RPMI7951 (cell line): ENCODE measurements around the gene ZNF451. TPM values are rescaled to one million over a fixed set of nuclear protein-coding genes. Genes with fewer than 3 reads are reported as not detected.
A peak's percentile ranks its signal among the peaks of the same experiment; 100 is the strongest.
"Not testable (repeated sequence)": the region's sequence is repeated elsewhere in the genome, so short reads cannot be mapped to it uniquely, and the experiment has no call there.

Experiments used
- DNase-seq: peaks from one replicate; pipeline ENCODE4 v3.0.0-alpha.2; 2012; ENCODE audit warnings: low read depth
- total RNA-seq: library from RNA; depleted of rRNA; stranded (reverse); fragments of >200 nt; shearing (Covaris generic); gene quantifications from 2 replicates; pipeline ENCODE4 v1.2.3, GENCODE V29; 2014; rRNA removed

The ZNF451 gene, protein sequence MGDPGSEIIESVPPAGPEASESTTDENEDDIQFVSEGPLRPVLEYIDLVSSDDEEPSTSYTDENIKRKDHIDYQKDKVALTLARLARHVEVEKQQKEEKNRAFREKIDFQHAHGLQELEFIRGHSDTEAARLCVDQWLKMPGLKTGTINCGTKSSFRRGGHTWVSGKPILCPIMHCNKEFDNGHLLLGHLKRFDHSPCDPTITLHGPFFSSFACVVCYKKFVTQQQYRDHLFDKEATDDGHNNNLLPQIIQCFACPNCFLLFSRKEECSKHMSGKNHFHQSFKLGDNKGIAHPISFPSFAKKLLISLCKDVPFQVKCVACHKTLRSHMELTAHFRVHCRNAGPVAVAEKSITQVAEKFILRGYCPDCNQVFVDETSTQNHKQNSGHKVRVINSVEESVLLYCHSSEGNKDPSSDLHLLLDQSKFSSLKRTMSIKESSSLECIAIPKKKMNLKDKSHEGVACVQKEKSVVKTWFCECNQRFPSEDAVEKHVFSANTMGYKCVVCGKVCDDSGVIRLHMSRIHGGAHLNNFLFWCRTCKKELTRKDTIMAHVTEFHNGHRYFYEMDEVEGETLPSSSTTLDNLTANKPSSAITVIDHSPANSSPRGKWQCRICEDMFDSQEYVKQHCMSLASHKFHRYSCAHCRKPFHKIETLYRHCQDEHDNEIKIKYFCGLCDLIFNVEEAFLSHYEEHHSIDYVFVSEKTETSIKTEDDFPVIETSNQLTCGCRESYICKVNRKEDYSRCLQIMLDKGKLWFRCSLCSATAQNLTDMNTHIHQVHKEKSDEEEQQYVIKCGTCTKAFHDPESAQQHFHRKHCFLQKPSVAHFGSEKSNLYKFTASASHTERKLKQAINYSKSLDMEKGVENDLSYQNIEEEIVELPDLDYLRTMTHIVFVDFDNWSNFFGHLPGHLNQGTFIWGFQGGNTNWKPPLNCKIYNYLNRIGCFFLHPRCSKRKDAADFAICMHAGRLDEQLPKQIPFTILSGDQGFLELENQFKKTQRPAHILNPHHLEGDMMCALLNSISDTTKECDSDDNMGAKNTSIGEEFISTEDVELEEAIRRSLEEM
- 47.0 and 52.4 TPM in 2 replicates for total RNA-seq

DNA sequence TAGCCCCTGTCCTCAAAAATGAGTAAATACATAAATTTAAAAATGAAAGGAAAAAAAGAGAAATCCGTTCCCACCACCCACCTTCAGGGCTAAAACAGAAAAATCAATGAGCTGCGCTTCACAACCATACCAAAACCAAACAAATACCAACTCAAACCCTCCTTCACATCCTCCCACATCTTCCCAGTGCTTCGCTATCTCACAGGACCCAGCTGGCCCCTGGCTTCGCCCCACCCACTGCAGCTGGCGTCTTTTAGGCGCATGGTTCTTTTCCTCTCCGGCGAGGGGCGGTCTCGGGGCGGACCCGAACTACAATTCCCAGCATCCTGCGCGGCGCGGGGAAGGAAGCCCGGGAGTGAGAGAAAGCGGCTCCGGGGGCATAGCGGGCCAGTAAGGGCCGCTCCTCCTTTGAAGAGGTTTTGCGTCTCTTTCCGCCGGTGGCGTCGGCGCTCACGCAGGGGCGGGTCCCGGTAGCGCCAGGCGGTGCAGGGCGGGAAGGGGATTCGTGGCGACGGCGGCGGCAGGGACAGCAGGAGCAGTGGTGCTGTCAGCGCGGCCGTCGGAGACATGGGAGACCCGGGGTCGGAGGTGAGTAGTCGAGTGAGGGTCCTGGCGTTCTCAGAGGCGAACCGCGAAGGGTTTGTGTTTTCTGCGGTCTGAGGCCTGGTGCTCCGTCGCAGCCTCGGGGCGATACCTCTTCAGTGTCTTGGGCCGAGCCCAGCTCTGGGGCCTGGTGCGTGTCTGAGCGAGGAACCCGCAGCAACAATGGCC is at the start of gene ZNF451:
Gene ZNF451, plus strand, starts transcription at position 502 of the 771 bp plus-strand sequence. Its CDS starts 66 bp downstream, at position 568.
- peak; percentile 98 for DNase-seq

DNA sequence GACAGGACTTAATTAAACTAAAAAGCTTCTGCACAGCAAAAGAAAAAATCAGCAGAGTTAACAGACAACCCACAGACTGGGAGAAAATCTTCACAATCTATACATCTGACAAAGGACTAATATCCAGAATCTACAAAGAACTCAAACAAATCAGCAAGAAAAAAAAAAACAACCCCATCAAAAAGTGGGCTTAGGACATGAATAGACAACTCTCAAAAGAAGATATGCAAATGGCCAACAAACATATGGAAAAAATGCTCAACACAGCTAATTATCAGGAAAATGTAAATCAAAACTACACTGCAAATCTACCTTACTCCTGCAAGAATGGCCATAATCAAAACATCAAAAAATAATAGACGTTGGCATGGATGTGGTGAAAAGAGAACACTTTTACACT is 45.9 kb upstream of the ZNF451 start:
- DNase-seq = not testable (repeated sequence)

DNA sequence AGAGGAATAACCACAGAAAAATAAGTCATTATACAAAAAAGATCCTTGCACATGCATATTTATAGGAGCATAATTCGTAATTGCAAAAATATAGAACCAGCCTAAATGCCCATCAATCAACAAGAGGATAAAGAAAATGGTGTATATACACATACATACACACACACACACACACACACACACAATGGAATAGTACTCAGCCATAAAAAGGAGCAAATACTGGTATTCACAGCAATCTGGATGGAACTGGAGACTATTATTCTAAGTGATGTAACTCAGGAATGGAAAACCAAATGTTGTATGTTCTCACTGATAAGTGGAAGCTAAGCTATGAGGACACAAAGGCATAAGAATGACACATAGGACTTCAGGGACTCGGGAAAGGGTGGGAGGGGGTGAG is 45.4 kb upstream of the ZNF451 start:
- no peak for DNase-seq

DNA sequence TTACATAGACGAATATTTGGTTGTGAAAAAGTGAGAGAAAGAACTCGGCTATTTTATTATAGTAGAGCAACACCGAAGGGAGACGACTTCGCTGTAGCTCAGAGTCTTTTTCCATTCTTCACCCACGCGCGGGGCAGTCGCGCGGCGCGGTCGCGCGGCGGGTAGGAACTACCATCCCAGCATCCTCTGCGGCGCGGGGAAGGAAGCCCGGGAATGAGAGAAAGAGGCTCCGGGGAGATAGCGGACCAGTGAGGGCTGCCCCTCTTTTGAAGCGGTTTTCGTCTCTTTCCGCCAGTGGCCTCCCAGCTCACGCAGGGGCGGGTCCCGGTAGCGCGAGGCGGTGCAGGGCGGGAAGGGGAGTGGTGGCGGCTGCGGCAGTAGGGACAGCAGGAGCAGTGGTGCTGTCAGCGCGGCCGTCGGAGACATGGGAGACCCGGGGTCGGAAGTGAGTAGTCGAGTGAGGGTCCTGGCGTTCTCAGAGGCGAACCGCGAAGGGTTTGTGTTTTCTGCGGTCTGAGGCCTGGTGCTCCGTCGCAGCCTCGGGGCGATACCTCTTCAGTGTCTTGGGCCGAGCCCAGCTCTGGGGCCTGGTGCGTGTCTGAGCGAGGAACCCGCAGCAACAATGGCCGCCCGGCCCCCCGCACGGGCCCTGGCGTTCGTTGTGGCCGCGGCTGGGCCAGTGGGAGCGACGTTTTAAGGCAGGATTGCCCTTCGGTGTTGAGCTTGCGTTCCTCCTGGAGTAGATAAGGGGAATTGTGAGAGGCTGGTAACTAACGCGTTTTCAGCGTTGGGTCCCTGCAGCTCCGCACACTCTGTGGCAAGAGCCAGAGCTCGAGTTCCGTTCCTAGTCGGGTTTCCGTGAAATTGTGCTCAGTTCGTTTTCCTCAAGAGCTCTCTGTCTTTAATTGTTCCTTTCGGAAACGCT is 43.4 kb upstream of the ZNF451 start, which contains the start of gene KIAA1586:
Gene KIAA1586, plus strand, starts transcription at position 362 of the 925 bp plus-strand sequence. Its CDS starts 63 bp downstream, at position 425.
- DNase-seq = peak; percentile 95

DNA sequence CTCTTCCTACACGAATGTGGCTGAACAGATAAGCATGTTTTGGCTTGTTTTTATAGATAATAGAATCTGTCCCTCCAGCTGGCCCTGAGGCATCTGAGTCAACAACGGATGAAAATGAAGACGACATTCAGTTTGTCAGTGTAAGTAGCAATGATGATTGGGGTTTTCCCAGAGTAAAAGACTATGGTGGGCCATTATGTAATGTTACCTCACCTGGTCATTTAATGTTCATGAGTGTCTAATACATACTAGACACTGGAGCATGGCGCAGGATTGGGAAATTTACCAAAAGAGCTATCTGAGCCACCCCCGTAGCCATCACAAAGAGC is 42.8 kb upstream of the ZNF451 start:
- DNase-seq = not testable (repeated sequence)

DNA sequence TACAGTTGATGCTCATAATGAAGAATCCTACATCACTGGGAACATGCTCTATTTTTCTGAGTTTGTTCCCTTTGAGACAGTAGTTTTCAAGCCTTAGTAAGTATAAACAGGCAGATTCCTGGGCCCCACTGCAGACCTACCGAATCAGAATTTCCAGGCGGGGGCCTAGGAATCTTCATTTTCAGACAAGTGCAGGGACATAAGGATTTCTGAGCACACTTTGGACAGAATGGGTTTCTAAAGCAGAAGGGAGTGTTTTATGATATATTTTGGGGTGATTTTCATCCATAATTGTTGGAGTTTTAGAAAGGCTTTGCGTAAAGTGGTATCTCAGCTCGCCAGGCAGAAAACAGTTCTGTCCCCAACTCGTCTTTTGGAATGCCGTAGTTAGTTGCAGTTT is 42.1 kb upstream of the ZNF451 start:
- not testable (repeated sequence) for DNase-seq

DNA sequence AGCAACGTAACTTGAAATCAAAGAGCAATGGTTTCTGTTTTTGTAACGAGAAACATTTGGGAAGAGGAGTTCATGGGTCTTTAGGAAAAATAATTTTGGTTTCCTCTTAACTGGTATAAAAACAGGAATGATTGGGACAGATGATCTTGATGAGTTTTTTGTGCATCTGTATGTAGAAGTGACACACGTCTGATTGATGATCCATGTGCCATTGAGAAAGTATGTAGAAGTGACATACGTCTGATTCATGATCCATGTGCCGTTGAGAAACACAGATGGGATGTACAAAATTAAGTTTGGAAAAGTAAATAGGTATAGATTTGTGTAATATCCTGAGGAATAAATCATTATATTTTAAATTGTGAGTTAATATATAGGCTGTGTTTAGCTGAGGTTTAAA is 41.4 kb upstream of the ZNF451 start:
- peak; percentile 10 for DNase-seq

DNA sequence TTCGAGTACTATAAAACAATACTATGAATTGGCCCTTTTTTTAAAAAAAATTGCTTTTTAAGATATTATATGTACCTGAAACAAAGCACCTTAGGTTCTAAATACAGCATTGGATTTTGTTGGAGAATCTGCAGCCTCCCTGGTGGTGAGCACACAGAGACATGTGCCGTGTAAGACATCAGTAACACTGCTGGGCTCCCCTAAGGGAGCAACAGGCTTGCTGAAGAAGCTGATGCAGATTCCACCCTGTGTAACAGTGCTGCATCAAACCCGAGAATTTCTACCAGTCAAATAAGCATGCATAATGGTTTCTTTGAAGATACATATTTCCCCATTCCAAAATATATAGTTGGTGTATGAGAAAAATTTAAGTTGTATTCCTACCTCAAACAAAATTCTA is 26.1 kb upstream of the ZNF451 start:
- no peak for DNase-seq

DNA sequence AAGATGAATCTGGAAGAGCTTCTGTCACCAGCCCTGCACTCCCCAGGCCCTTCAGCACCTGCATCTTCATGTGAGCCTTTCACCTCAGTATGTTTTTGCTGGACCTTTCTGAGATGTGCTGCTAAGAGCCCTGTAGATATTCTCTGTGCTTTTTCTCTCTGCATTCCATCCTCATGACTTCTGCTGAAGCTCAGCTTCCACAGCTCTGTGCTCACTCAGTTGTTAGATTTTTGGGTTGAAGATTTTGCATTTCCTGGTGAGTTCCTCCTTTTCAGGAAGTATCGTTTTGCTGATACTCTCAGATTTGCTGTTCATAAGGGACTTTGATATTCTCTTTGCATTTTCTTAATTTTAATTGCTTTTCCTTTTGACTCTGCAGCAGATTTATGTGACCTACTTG is 25.2 kb upstream of the ZNF451 start:
- no peak for DNase-seq

DNA sequence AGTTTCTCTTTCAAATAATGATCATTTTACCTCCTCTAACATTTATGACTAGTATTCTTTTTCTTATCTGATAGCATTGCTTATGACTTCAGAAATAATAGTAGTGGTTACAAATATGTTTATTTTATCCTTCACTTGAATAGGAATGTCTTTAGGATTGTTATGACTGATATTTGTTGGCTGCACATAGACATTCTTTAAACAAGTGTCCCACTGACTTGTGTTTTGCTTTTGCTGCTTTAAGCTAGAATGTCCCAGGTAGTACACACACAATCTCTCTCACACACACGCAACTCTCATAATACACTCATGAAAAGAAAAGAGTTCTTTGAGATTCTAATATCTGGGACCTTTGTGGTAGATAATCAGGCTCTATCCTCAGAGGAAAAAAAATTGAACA is 21.9 kb upstream of the ZNF451 start:
- DNase-seq = no peak

DNA sequence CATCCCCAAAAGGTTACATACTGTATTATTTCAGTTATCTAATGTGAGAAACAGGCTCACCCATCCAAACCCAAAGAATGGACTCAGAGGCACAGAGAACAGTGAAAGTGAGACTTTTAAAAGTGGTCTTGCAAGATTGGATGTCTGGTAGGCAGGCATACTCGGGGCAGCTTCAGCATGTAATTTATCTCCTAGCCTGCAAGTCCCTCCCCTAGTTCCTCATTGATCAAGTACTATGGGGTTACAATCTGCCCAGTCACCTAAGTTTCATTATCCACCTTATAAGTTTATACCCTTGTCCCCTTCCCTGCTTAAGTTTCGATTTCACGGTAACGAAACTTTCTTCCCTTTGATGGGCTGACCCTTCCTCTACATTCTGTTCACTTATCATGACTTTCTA is 20.8 kb upstream of the ZNF451 start:
- DNase-seq = no peak

DNA sequence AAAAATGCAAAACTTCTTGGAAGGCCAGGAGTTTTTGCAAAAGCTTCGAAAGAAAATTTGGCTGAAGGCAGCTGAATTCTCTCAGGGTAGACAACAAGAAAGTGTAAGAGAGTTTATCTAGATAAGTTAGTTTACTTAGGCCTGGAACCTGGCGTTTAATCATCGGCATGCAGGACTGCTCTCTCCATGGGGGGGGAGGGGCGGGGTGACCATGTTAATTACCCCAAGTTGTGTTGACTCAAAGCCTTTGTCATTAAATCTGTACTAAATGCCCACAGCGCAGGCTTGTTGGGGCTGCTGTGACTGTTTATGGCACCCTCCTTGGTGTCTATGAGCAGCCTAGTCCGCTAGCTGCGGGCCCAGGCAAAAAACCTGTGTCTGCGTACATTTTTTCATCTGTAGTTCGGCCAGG is 20.1 kb upstream of the ZNF451 start:
- DNase-seq = no peak

DNA sequence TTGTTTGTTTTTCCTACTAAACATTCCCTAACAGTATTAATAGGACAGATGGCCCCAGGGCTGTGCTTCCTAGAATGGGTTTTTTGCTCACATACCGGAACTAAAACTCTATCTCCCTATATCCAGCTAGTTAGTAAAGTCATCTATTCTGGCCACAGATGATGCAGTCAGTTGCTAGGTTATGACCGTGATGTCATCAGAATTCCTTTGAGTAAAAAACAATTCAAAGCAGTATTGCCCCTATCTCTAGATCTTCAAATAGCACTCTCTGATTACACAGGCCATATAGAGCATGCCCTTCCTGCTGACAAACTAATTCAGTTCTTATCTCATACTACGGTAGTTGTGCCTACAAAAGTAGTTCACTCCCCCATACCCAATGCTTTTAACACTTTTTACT is 17.9 kb upstream of the ZNF451 start:
- DNase-seq = peak; percentile 7

DNA sequence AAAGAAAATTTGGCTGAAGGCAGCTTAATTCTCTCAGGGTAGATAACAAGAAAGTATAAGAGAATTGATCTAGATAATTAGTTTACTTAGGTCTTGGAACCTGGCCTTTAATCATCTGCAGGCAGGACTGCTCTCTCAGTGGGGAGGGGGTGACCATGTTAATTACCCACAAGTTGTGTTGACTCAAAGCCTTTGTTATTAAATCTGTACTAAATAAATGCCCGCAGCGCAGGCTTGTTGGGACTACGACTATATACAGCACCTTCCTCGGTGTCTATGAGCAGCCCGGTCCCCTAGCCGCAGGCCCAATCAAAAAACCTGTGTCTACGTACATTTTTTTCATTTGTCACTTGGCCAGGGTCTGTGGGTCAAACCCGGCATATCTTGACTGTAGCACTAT is 15.6 kb upstream of the ZNF451 start:
- no peak for DNase-seq

DNA sequence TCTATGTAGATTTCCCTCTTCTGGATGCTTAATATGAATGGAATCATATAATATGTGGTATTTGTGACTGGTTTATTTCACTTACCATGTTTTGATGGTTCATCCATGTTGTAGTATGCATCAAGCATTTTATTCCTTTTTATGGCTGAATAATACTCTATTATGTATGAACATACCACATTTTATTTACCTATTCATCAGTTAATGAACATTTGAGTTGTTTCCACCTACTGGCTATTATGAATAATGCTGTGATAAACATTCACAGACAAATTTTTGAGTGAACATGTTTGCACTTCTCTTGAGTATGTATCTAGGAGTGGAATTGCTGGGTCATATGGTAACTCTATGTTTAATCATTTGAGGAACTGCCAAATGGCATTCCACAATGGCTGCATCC is 14.9 kb upstream of the ZNF451 start:
- DNase-seq = no peak

DNA sequence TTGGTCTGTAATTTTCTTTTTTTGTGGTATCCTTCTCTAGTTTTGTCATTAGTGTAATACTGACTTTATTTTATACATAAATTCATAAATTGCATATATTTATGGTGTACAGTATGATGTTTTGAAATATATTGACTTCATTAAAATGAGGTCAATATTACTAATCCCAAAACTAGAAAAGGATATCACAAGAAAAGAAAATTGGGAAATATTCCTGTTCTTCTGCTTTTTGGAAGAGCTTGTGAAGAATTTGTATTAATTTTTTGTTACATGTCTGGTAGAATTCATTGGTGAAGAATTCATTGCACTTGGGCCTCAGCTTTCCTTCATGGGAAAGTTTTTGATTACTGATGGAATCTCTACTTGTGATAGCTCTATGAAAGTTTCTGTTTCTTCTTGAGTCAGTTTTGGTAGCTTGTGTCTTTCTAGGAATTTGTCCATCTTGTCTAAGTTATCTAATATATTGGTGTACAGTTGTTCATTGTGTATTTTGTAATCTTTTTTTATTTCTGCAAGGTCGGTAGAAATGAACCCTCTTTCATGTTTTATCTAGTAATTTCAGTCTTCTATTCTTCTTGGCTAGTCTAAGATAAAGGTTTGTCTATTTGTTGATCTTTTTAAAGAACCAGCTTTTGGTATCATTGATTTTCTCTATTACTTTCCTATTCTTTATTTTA is 11.3 kb upstream of the ZNF451 start:
- DNase-seq = no peak

DNA sequence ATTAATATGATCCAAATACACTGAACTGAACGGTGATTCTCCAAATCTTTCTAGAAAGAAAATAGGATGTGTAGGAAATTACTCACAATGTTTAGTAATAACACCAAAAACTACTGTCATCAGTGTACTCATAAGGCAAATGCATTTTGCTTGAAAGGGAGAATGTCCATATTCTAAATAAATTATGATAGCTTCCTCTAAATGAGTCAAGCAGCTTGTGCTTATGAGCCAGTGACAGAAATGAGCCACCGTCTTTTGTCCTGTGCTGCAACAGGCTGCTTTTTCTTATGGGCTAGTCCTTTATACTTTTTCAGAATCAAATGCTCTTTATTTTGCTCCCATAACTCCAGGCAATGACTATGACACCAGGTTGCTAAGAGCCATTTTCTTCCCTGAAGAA is 4.5 kb upstream of the ZNF451 start:
- DNase-seq = no peak

DNA sequence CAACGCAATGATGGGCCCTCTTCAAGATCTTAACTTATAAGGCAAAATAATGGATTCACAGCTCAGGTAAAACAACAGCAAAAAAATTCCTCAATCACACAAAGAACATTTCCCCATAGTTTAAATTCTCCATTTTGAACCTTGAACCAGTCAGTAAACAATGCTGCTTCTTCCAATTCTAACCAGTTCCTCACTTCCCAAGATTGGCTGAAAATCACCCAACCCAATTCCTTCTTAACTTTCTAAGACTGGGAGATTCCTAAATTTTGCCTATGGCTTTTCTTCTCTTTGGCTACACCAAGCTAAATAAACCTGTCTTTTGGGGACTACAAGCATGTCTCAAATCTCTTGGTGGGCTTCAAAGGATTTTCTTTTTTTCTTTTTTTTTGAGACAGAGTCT is 3.1 kb upstream of the ZNF451 start:
- DNase-seq = no peak

DNA sequence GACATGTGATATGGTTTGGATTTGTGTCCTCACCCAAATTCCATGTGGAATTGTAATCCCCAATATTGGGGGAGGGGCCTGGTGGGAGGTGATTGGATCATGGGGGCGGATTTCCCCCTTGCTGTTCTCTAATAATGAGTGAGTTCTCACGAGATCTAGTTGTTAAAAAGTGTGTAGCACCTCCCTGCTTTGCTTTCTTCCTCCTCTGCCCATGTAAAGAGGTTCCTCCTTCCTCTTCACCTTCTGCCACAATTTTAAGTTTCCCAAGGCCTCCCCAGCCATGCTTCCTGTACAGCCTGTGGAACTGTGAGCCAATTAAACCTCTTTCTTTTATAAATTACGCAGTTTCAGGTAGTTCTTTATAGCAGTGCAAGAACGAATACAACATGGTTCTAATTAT is 2.1 kb upstream of the ZNF451 start:
- DNase-seq = no peak

DNA sequence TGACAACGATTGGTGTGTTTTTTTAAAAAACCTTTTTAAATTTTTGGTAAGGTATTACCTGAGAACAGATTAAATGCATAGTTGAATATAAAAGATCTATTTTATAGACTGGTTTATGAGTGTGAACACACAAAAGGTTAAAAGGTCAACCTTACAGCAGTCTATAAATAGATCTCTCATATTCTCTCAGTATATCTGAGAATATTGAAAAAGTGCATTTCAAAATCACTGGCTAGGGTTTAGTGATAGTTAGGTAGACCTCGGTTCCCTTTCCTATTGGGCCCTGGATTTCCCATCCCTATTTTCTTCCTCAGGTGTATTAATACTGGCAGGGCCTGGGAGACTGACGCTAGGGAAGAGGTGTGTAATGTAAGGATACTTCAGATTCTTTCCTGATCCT is 723 bp upstream of the ZNF451 start:
- DNase-seq = no peak
